Transverse colon (tissue), 4 donors: ENCODE measurements around the gene ERFE. TPM values are rescaled to one million over a fixed set of nuclear protein-coding genes. Genes with fewer than 3 reads are reported as not detected.

ENCODE experiments used
- DNase-seq: peaks from one replicate; pipeline ENCODE4 v3.0.0-alpha.2; 2019
- H3K27ac ChIP-seq, 4 donors: fragments of 200-600 bp; sonication (generic); 2 replicates each; pipeline ENCODE4 v1.5.1; 2016 to 2018; ENCODE audit warnings: inconsistent platforms in 4 of 4
- H3K27me3 ChIP-seq: fragments of 200-600 bp; sonication (generic); 2 replicates; pipeline ENCODE4 v1.5.1; 2017; ENCODE audit warnings: inconsistent platforms
- H3K36me3 ChIP-seq, 4 donors: fragments of 200-600 bp; sonication (generic); 2 replicates each; pipeline ENCODE4 v1.5.1; 2017 to 2019; ENCODE audit warnings: inconsistent platforms in 4 of 4
- H3K4me1 ChIP-seq, 4 donors: fragments of 200-600 bp; sonication (generic); 2 replicates each; pipeline ENCODE4 v1.5.1; 2017 to 2020; ENCODE audit warnings: inconsistent platforms in 4 of 4
- H3K4me3 ChIP-seq, 4 donors: fragments of 200-600 bp; sonication (generic); 1 replicate in 1 of 4; 2 replicates in 3 of 4; pipeline versions ENCODE4 v1.5.1 to v1.6.1; 2017 to 2019; ENCODE audit warnings: inconsistent platforms in 4 of 4
- H3K9me3 ChIP-seq, 2 donors: fragments of 200-600 bp; sonication (generic); 2 replicates each; pipeline ENCODE4 v1.5.1; 2017 to 2019; ENCODE audit warnings: inconsistent platforms in 2 of 2
- EP300 ChIP-seq: sonication (generic); formaldehyde crosslinking; IDR thresholded peaks from one replicate; pipeline ENCODE4 v1.6.1; 2017; ENCODE audit warnings: antibody characterized with exemption, low read depth
- POLR2A ChIP-seq: fragments of 450-650 bp; IDR thresholded peaks from one replicate; pipeline ENCODE4 v1.6.1; 2016; ENCODE audit warnings: antibody characterized with exemption, mild to moderate bottlenecking, moderate library complexity
- POLR2AphosphoS5 ChIP-seq, 3 donors: sonication (generic); formaldehyde crosslinking; IDR thresholded peaks; one replicate each; pipeline ENCODE4 v1.6.1; 2016; ENCODE audit warnings: antibody characterized with exemption in 3 of 3
- WGBS, 2 donors: methylation state at CpG; one replicate each; pipeline ENCODE4 v1.1.5; 2018; ENCODE audit warnings: low coverage in 1 of 2; 5-methylcytosine and 5-hydroxymethylcytosine counted together
- in situ Hi-C, 4 donors: fragments of 200-750 bp; cut with MboI; loops; one replicate each; pipeline versions ENCODE4 v1.15.0 to v1.15.1; 2017; ENCODE audit warnings: low sequenced_read_pairs in 3 of 4, low pct_ligation_motif_present in 1 of 4, low pct_unique_long_range_greater_than_20kb in 1 of 4
- intact Hi-C: fragments of 100-400 bp; cut with DNase I; formaldehyde crosslinking; loops from one replicate; pipeline ENCODE4 v1.15.1; 2023; ENCODE audit warnings: low total_unique reads
- total RNA-seq, 4 donors: library from RNA; depleted of rRNA; stranded (reverse); fragments of >200 nt; gene quantifications; one replicate each; pipeline ENCODE4 v1.1.0, GENCODE V29; 2016
- TF ChIP-seq, protein P1 (sequence below), 5 experiments: fragments of 200-600 bp in 3 of 5; fragments of 450-650 bp in 2 of 5; sonication (generic) in 3 of 5; IDR thresholded peaks; 1 replicate in 2 of 5; 2 replicates in 3 of 5; pipeline ENCODE4 v1.5.1; 2016 to 2017; ENCODE audit warnings: antibody characterized with exemption in 5 of 5, inconsistent platforms in 3 of 5, mild to moderate bottlenecking in 2 of 5, moderate library complexity in 1 of 5

ERFE gene
- total RNA-seq, 4 donors from 2014 or later = 0.41 TPM; not detected in 3

DNA sequence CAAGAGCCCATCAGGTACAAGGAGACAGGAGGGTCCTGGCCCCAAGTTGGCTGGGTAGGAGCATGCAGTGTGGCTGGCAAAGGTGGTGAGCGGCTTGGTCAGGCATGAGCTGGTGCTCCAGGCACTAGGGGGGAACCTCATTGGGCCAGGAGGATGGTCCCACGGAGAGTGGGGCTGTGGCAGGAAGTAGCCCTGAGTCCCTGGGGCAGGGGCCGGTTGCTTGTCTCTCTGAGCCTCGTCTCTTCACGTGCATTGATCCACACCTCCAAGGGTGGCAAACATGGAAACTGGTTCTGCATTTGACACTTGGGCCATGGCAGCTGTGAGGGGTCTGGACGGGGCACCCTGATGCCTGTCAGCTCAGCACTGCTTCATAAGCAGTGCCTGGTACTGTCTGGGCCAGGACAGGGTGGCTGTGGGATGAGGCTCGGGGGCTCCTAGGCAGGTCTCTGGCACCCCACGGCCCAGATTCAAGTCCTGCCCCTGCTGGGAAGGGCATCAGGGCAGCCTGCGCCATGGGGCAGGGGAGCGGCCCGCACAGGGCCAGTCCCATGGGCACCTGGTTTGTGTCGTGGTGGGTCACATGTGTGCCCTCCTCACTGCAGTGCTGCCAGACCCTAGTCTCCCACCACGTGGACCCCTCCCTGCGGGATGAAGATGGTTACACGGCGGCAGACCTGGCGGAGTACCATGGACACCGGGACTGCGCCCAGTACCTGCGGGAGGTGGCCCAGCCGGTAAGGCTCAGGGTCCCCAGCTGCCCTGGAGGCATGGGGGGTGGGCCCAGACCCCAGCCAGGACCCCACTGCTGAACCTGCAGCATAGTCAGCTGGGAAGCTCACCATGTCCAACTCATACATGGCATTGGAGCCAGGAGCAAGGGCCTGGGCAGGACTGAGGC is 42.2 kb upstream of the ERFE start:
- H3K9me3 ChIP-seq = peaks cover 3 to 8% of the 10 kb centered on the region in 2 donors
- H3K4me1 ChIP-seq = no peaks in the 10 kb centered on the region
- in situ Hi-C loops = no loop called here
- no peak overlapping the region for H3K27ac ChIP-seq
- intact Hi-C loops = no loop called here
- DNase-seq = no peak
- peaks cover 8% of the 10 kb centered on the region for H3K27me3 ChIP-seq
- no peak overlapping the region for H3K4me3 ChIP-seq
- 89% methylated on average over 21 of the region's 21 CpGs; no CpG with 5 or more reads in 1 of the 2 donors for WGBS, 2 donors
- H3K36me3 ChIP-seq = no peaks in the 10 kb centered on the region
- TF ChIP-seq POLR2AphosphoS5 (IDR thresholded peaks at IDR 0.05) = no peak
- TF ChIP-seq, protein P1, sequence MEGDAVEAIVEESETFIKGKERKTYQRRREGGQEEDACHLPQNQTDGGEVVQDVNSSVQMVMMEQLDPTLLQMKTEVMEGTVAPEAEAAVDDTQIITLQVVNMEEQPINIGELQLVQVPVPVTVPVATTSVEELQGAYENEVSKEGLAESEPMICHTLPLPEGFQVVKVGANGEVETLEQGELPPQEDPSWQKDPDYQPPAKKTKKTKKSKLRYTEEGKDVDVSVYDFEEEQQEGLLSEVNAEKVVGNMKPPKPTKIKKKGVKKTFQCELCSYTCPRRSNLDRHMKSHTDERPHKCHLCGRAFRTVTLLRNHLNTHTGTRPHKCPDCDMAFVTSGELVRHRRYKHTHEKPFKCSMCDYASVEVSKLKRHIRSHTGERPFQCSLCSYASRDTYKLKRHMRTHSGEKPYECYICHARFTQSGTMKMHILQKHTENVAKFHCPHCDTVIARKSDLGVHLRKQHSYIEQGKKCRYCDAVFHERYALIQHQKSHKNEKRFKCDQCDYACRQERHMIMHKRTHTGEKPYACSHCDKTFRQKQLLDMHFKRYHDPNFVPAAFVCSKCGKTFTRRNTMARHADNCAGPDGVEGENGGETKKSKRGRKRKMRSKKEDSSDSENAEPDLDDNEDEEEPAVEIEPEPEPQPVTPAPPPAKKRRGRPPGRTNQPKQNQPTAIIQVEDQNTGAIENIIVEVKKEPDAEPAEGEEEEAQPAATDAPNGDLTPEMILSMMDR (IDR thresholded peaks at IDR 0.05) = no peak
- TF ChIP-seq EP300 = no peak
- no peak for TF ChIP-seq POLR2A

DNA sequence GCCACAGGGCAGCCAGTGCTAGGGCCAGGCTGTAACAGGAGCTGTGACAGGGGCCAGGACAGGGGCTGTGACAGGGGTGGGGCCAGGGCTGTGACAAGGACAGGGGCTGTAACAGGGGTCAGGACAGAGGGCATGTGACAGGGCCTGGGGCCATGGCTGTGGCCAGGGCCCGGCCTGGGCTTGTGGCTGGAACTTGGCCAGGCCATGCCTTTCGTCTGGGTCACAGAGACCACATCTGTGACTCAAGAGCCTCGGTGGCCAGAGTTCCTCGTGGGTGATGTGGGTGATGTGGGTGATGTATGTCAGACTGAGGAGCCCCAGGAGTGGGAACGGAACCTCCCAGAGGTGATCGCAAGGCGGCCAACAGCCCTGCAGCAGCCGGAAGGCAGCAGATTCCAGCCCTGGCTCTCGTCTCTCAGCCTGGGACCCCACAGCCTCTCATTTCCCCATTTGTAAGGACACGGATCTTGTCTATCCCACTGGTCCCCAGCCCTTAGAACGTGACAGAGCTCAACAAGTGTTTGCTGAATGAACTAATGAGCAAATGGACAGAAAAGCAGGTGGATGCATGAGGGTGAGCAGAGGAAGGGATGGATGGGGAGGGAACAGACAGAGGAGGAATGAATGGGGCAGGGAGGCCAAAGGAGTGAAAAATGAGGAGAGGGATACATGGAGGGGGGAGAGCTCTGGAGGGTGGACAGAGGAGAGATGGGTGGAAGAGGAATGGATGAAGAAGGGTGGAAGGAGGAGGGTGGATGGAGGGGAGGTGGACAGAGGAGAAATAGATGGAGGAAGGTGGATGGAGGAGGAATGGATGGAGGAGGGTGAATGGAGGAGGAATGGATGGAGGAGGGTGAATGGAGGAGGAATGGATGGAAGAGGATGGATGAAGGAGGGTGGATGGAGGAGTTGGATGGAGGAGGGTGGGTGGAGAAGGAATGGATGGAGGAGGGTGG is 41.3 kb upstream of the ERFE start:
- in situ Hi-C loops = no loop called here
- 69% methylated on average over 9 of the region's 11 CpGs; no CpG with 5 or more reads in 1 of the 2 donors for WGBS, 2 donors
- peaks cover 3 to 5% of the 10 kb centered on the region in 2 donors for H3K9me3 ChIP-seq
- no peak overlapping the region for H3K4me3 ChIP-seq
- no peaks in the 10 kb centered on the region for H3K36me3 ChIP-seq
- no peak overlapping the region for H3K27ac ChIP-seq
- TF ChIP-seq, protein P1 (IDR thresholded peaks at IDR 0.05) = no peak
- TF ChIP-seq POLR2A (no peak), EP300 (no peak), POLR2AphosphoS5 (IDR thresholded peaks at IDR 0.05) (no peak)
- peaks cover 8% of the 10 kb centered on the region for H3K27me3 ChIP-seq
- H3K4me1 ChIP-seq = no peaks in the 10 kb centered on the region
- intact Hi-C loops = no loop called here
- DNase-seq = no peak

DNA sequence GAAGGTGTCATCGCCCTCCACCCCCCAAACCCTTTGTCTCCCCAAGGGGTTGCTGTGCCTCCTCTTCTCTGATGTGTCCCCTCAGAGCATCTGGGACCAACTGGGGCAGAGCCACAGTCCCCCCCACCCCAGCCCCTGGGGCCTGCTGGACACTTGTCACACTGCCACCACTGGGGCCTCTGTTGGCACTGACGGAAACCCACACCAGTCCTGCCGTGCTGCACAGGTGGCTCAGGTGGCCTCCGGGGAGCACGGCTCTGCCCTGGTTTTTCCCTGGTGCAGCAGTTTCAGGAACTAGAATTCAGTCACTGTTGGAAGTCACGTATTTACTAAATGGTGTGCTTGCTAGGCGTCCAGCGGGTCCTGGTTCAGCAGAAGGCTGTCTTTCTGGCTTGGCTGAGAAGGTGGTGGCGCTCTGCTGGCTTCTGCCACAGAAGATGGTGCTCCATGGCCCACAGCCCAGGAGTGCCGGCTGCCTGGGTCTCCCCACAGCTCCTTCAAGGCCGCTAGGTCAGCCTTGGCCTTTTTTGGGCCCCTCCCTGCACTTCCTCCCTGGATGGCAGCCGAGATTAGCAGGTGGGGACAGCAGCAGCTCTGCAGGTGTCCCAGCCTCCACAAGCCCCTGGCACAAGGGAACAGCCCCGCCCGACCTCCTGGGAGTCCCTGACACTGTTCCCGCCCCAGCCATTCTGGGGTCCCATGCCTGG is 38.9 kb upstream of the ERFE start:
- in situ Hi-C loops = no loop called here
- DNase-seq = no peak
- TF ChIP-seq POLR2A (no peak), EP300 (no peak), POLR2AphosphoS5 (IDR thresholded peaks at IDR 0.05) (no peak)
- TF ChIP-seq, protein P1 (IDR thresholded peaks at IDR 0.05) = no peak

More for the DNA sequence above, 38.9 kb upstream of the ERFE start:
- Histone ChIP-seq H3K4me3 (no peak overlapping the region), H3K27me3 (peaks cover 8% of the 10 kb centered on the region), H3K36me3 (no peaks in the 10 kb centered on the region), H3K4me1 (no peaks in the 10 kb centered on the region), H3K9me3 (no peaks in the 10 kb centered on the region), H3K27ac (no peak overlapping the region)
- intact Hi-C loops = no loop called here
- 32% methylated on average over 14 of the region's 15 CpGs; no CpG with 5 or more reads in 1 of the 2 donors for WGBS, 2 donors
